ENCODE measurements around the gene HSPB2.

DNA sequence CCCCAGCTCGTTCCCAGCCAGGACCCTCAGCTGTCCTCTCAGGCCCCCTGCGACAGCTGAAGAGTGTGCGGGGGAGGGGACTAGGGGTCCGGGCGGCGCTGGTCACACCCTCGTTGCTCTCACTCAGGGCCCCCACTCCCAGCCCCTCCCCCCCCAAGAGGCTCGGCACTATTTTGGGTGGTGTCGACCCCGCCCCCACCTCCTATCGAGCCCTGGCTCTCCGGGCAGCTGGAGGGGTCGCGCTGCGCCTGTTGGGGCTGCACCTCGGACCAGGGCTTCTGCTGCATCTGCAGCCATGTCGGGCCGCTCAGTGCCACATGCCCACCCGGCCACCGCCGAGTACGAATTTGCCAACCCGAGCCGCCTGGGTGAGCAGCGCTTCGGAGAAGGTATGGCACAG, at the start of gene HSPB2:
- TF ChIP-seq, protein P1, sequence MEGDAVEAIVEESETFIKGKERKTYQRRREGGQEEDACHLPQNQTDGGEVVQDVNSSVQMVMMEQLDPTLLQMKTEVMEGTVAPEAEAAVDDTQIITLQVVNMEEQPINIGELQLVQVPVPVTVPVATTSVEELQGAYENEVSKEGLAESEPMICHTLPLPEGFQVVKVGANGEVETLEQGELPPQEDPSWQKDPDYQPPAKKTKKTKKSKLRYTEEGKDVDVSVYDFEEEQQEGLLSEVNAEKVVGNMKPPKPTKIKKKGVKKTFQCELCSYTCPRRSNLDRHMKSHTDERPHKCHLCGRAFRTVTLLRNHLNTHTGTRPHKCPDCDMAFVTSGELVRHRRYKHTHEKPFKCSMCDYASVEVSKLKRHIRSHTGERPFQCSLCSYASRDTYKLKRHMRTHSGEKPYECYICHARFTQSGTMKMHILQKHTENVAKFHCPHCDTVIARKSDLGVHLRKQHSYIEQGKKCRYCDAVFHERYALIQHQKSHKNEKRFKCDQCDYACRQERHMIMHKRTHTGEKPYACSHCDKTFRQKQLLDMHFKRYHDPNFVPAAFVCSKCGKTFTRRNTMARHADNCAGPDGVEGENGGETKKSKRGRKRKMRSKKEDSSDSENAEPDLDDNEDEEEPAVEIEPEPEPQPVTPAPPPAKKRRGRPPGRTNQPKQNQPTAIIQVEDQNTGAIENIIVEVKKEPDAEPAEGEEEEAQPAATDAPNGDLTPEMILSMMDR (IDR thresholded peaks at IDR 0.05): no peak
- TF ChIP-seq POLR2A (IDR thresholded peaks at IDR 0.05): no peak

All from tibial nerve (tissue), 3 donors.